NT2/D1 (cell line): Measurements from ENCODE around the gene PIGL.
"Not testable (repeated sequence)": the region's sequence is repeated elsewhere in the genome, so short reads cannot be mapped to it uniquely, and the experiment has no call there.

ENCODE experiments used
- DNase-seq: peaks from one replicate; pipeline ENCODE4 v3.0.0-alpha.2; 2011; ENCODE audit warnings: low read depth, low spot score
- H3K27me3 ChIP-seq: 2 replicates; pipeline ENCODE4 v1.6.0; 2011; ENCODE audit warnings: mild to moderate bottlenecking; ENCODE audit not compliant: insufficient read length, insufficient read depth
- H3K36me3 ChIP-seq: 2 replicates; pipeline ENCODE4 v1.6.1; 2011; ENCODE audit warnings: mild to moderate bottlenecking, low read length, mixed read lengths; ENCODE audit not compliant: insufficient read depth, insufficient read length
- H3K4me1 ChIP-seq: 2 replicates; pipeline ENCODE4 v1.5.1; 2011; ENCODE audit not compliant: insufficient read depth, insufficient read length
- H3K4me3 ChIP-seq: 2 replicates; pipeline ENCODE4 v1.5.1; 2011; ENCODE audit warnings: low read depth; ENCODE audit not compliant: insufficient read length
- H3K9ac ChIP-seq: 2 replicates; pipeline ENCODE4 v1.6.0; 2011; ENCODE audit warnings: low read depth; ENCODE audit not compliant: insufficient read length
- H3K9me3 ChIP-seq: 2 replicates; pipeline ENCODE4 v1.5.1; 2011; ENCODE audit warnings: mild to moderate bottlenecking, low read length; ENCODE audit not compliant: insufficient read depth
- SUZ12 ChIP-seq: IDR thresholded peaks from 2 replicates; pipeline ENCODE4 v1.6.1; 2011; ENCODE audit not compliant: insufficient read length, insufficient read depth; ENCODE audit errors: extremely low read depth
- YY1 ChIP-seq: IDR thresholded peaks from 2 replicates; pipeline ENCODE4 v1.6.1; 2011; ENCODE audit not compliant: insufficient read length, insufficient read depth
- ZNF274 ChIP-seq: IDR thresholded peaks from 2 replicates; pipeline ENCODE4 v1.6.1; 2011; ENCODE audit warnings: mild to moderate bottlenecking, low read depth, low read length

Gene PIGL

GRCh38 chr17:16191604-16192003 lies 25.4 kb upstream of the PIGL start:
- H3K36me3 ChIP-seq: peaks cover 19% of the 10 kb centered on the region
- no peaks in the 10 kb centered on the region for H3K27me3 ChIP-seq
- no peak overlapping the region for H3K4me3 ChIP-seq
- DNase-seq: no peak
- H3K4me1 ChIP-seq: no peaks in the 10 kb centered on the region
- no peak for TF ChIP-seq YY1
- no peak for TF ChIP-seq SUZ12
- no peak for TF ChIP-seq ZNF274
- no peak overlapping the region for H3K9ac ChIP-seq
- H3K9me3 ChIP-seq: no peaks in the 10 kb centered on the region

- not testable (repeated sequence) for H3K9me3 ChIP-seq, H3K27me3 ChIP-seq, H3K4me1 ChIP-seq, DNase-seq, H3K4me3 ChIP-seq, H3K9ac ChIP-seq
- H3K36me3 ChIP-seq: peaks cover 23% of the 10 kb centered on the region
Measured at GRCh38 chr17:16194307-16194835, 22.6 kb upstream of the PIGL start.

- Histone ChIP-seq H3K36me3 (peaks cover 15% of the 10 kb centered on the region), H3K9ac (no peak overlapping the region), H3K9me3 (no peaks in the 10 kb centered on the region), H3K27me3 (no peaks in the 10 kb centered on the region), H3K4me1 (no peaks in the 10 kb centered on the region), H3K4me3 (no peak overlapping the region)
- TF ChIP-seq ZNF274 (no peak), YY1 (no peak), SUZ12 (no peak)
- DNase-seq: no peak
Measured at GRCh38 chr17:16197276-16197675, 19.7 kb upstream of the PIGL start.

GRCh38 chr17:16199093-16199492 lies 17.9 kb upstream of the PIGL start:
- Histone ChIP-seq H3K4me1 (no peaks in the 10 kb centered on the region), H3K9ac (no peak overlapping the region), H3K9me3 (no peaks in the 10 kb centered on the region), H3K27me3 (no peaks in the 10 kb centered on the region), H3K4me3 (no peak overlapping the region), H3K36me3 (peaks cover 7% of the 10 kb centered on the region)
- no peak for DNase-seq
- TF ChIP-seq ZNF274 (no peak), SUZ12 (no peak), YY1 (no peak)

- not testable (repeated sequence) for H3K9ac ChIP-seq, H3K4me1 ChIP-seq, H3K27me3 ChIP-seq, H3K4me3 ChIP-seq, H3K9me3 ChIP-seq, DNase-seq, H3K36me3 ChIP-seq
Measured at GRCh38 chr17:16201693-16202131, 15.3 kb upstream of the PIGL start.

GRCh38 chr17:16202554-16203500 lies 14.2 kb upstream of the PIGL start:
- not testable (repeated sequence) for DNase-seq, H3K9me3 ChIP-seq, H3K4me3 ChIP-seq, H3K4me1 ChIP-seq, H3K36me3 ChIP-seq, H3K9ac ChIP-seq, H3K27me3 ChIP-seq

GRCh38 chr17:16204763-16205162 lies 12.2 kb upstream of the PIGL start:
- not testable (repeated sequence) for H3K4me1 ChIP-seq, H3K36me3 ChIP-seq, H3K4me3 ChIP-seq

GRCh38 chr17:16211590-16211989 lies 5.4 kb upstream of the PIGL start:
- H3K9me3 ChIP-seq: no peaks in the 10 kb centered on the region
- H3K4me3 ChIP-seq: no peak overlapping the region
- no peak for DNase-seq

More at GRCh38 chr17:16204763-16205162, 12.2 kb upstream of the PIGL start:
- not testable (repeated sequence) for H3K27me3 ChIP-seq, H3K9ac ChIP-seq, H3K9me3 ChIP-seq, DNase-seq

More at GRCh38 chr17:16211590-16211989, 5.4 kb upstream of the PIGL start:
- no peak for TF ChIP-seq SUZ12
- TF ChIP-seq YY1: no peak
- H3K9ac ChIP-seq: no peak overlapping the region
- no peaks in the 10 kb centered on the region for H3K27me3 ChIP-seq
- no peaks in the 10 kb centered on the region for H3K4me1 ChIP-seq
- no peaks in the 10 kb centered on the region for H3K36me3 ChIP-seq
